Astrocyte (in vitro differentiated cells and primary cell): ENCODE results near the gene TTC7B. TPM values are rescaled to one million over a fixed set of nuclear protein-coding genes. Genes with fewer than 3 reads are reported as not detected.

Experiments used
- DNase-seq: peaks from one replicate; pipeline ENCODE4 v3.0.0-alpha.2; 2010; ENCODE audit warnings: low read depth
- FAIRE-seq: peaks from 2 replicates; lab custom pipeline; 2011; peaks lifted over from hg19 to GRCh38; lab: Jason Lieb, UNC
- H2AFZ ChIP-seq: 2 replicates; pipeline ENCODE4 v1.6.0; 2012; ENCODE audit warnings: low read depth, low read length, inconsistent platforms
- H3K27ac ChIP-seq: 2 replicates; pipeline ENCODE4 v1.5.1; 2011; ENCODE audit warnings: low read depth, low read length, inconsistent platforms
- H3K27me3 ChIP-seq: 2 replicates; pipeline ENCODE4 v1.6.0; 2011; ENCODE audit warnings: low read length, inconsistent platforms; ENCODE audit not compliant: insufficient read depth
- H3K36me3 ChIP-seq: 2 replicates; pipeline ENCODE4 v1.5.1; 2011; ENCODE audit warnings: low read length, inconsistent platforms; ENCODE audit not compliant: insufficient read depth
- H3K4me1 ChIP-seq: 2 replicates; pipeline ENCODE4 v1.5.1; 2011; ENCODE audit warnings: low read length, inconsistent platforms; ENCODE audit not compliant: insufficient read depth
- H3K4me2 ChIP-seq: 2 replicates; pipeline ENCODE4 v1.6.0; 2012; ENCODE audit warnings: low read length, inconsistent platforms
- H3K4me3 ChIP-seq: 2 replicates; pipeline ENCODE4 v1.5.1; 2011; ENCODE audit warnings: low read depth, mild to moderate bottlenecking, low read length, inconsistent platforms; ENCODE audit not compliant: insufficient read depth
- H3K79me2 ChIP-seq: 2 replicates; pipeline ENCODE4 v1.6.0; 2012; ENCODE audit warnings: mild to moderate bottlenecking, low read length, inconsistent platforms; ENCODE audit not compliant: insufficient read depth
- H3K9ac ChIP-seq: 2 replicates; pipeline ENCODE4 v1.6.0; 2012; ENCODE audit warnings: mild to moderate bottlenecking, low read length, inconsistent platforms
- H3K9me3 ChIP-seq: 2 replicates; pipeline ENCODE4 v1.5.1; 2012; ENCODE audit warnings: low read depth, mild to moderate bottlenecking, low read length, inconsistent platforms; ENCODE audit not compliant: insufficient read depth
- H4K20me1 ChIP-seq: 2 replicates; pipeline ENCODE4 v1.6.0; 2012; ENCODE audit warnings: low read length, inconsistent platforms; ENCODE audit not compliant: insufficient read depth
- H3K27ac Mint-ChIP-seq: one replicate; pipeline ENCODE4 v1.8.0; 2021; ENCODE audit warnings: mild to moderate bottlenecking, mixed read lengths; ENCODE audit not compliant: unreplicated experiment
- H3K27me3 Mint-ChIP-seq: one replicate; pipeline ENCODE4 v1.8.0; 2021; ENCODE audit warnings: low read depth, mixed read lengths; ENCODE audit not compliant: unreplicated experiment
- H3K36me3 Mint-ChIP-seq: one replicate; pipeline ENCODE4 v1.8.0; 2021; ENCODE audit warnings: low read depth, mixed read lengths; ENCODE audit not compliant: unreplicated experiment
- H3K4me1 Mint-ChIP-seq: one replicate; pipeline ENCODE4 v1.8.0; 2021; ENCODE audit warnings: low read depth, mixed read lengths; ENCODE audit not compliant: unreplicated experiment
- H3K4me3 Mint-ChIP-seq: one replicate; pipeline ENCODE4 v1.8.0; 2021; ENCODE audit warnings: mild to moderate bottlenecking, moderate library complexity, mixed read lengths; ENCODE audit not compliant: unreplicated experiment
- H3K9me3 Mint-ChIP-seq: one replicate; pipeline ENCODE4 v1.8.0; 2021; ENCODE audit warnings: mild to moderate bottlenecking, mixed read lengths; ENCODE audit not compliant: unreplicated experiment
- CTCF ChIP-seq: IDR thresholded peaks from 2 replicates; pipeline ENCODE4 v1.5.1; 2011; ENCODE audit warnings: low read depth, mild to moderate bottlenecking, inconsistent platforms, low read length, moderate library complexity; ENCODE audit not compliant: insufficient read depth
- EZH2 ChIP-seq: IDR thresholded peaks from 2 replicates; pipeline ENCODE4 v1.6.1; 2012; ENCODE audit warnings: mild to moderate bottlenecking, low read length, inconsistent platforms; ENCODE audit not compliant: insufficient read depth
- total RNA-seq: library from RNA; stranded (reverse); gene quantifications from 2 replicates; pipeline ENCODE4 v1.2.1, GENCODE V29; 2021

The TTC7B gene
- total RNA-seq, 1 donor from 2014 or later = 42.1 TPM

GRCh38 chr14:90511252-90511651 is 305.0 kb downstream of the TTC7B start:
- no peaks in the 10 kb centered on the region for H3K4me1 ChIP-seq
- Mint-ChIP-seq H3K36me3 (peaks cover 2% of the 10 kb centered on the region), H3K4me3 (no peak overlapping the region), H3K27me3 (peaks cover 32% of the 10 kb centered on the region), H3K9me3 (peaks cover 2% of the 10 kb centered on the region), H3K4me1 (no peaks in the 10 kb centered on the region), H3K27ac (no peak overlapping the region)
- H3K27ac ChIP-seq = no peak overlapping the region
- no peak overlapping the region for H2AFZ ChIP-seq
- FAIRE-seq = no peak
- H3K4me2 ChIP-seq = no peak overlapping the region
- H3K4me3 ChIP-seq = no peak overlapping the region
- no peak for DNase-seq
- H3K9ac ChIP-seq = no peak overlapping the region
- no peaks in the 10 kb centered on the region for H3K9me3 ChIP-seq
- TF ChIP-seq EZH2 = no peak
- TF ChIP-seq CTCF = no peak
- H3K27me3 ChIP-seq = no peaks in the 10 kb centered on the region
- H3K36me3 ChIP-seq = no peaks in the 10 kb centered on the region
- no peaks in the 10 kb centered on the region for H3K79me2 ChIP-seq
- H4K20me1 ChIP-seq = no peaks in the 10 kb centered on the region

- H3K27me3 Mint-ChIP-seq = peaks cover 28% of the 10 kb centered on the region
- DNase-seq (no peak), FAIRE-seq (no peak)
- Histone ChIP-seq H3K4me3 (no peak overlapping the region), H3K9me3 (no peaks in the 10 kb centered on the region), H2AFZ (no peak overlapping the region), H3K4me2 (no peak overlapping the region), H4K20me1 (no peaks in the 10 kb centered on the region), H3K27me3 (no peaks in the 10 kb centered on the region), H3K79me2 (no peaks in the 10 kb centered on the region), H3K9ac (no peak overlapping the region), H3K4me1 (no peaks in the 10 kb centered on the region), H3K36me3 (no peaks in the 10 kb centered on the region), H3K27ac (no peak overlapping the region)
- H3K9me3 Mint-ChIP-seq = peaks cover 2% of the 10 kb centered on the region
- no peaks in the 10 kb centered on the region for H3K4me1 Mint-ChIP-seq
- H3K36me3 Mint-ChIP-seq = peaks cover 2% of the 10 kb centered on the region
- TF ChIP-seq EZH2 (no peak), CTCF (no peak)
- H3K27ac Mint-ChIP-seq = peak overlapping the region; percentile 14
- H3K4me3 Mint-ChIP-seq = no peak overlapping the region
Measured at GRCh38 chr14:90510159-90510558, 306.1 kb downstream of the TTC7B start.

GRCh38 chr14:90509403-90509802 is 306.8 kb downstream of the TTC7B start:
- Mint-ChIP-seq H3K36me3 (peaks cover 2% of the 10 kb centered on the region), H3K27me3 (peaks cover 28% of the 10 kb centered on the region), H3K9me3 (peaks cover 2% of the 10 kb centered on the region), H3K4me1 (no peaks in the 10 kb centered on the region), H3K4me3 (no peak overlapping the region), H3K27ac (no peak overlapping the region)
- Histone ChIP-seq H3K9me3 (no peaks in the 10 kb centered on the region), H3K4me3 (no peak overlapping the region), H3K79me2 (no peaks in the 10 kb centered on the region), H4K20me1 (no peaks in the 10 kb centered on the region), H3K27me3 (no peaks in the 10 kb centered on the region), H3K9ac (no peak overlapping the region), H3K4me2 (no peak overlapping the region), H2AFZ (no peak overlapping the region), H3K36me3 (no peaks in the 10 kb centered on the region), H3K4me1 (no peaks in the 10 kb centered on the region), H3K27ac (no peak overlapping the region)
- DNase-seq = no peak
- TF ChIP-seq EZH2 (no peak), CTCF (no peak)
- no peak for FAIRE-seq
